Measurements from ENCODE around the gene MTHFD1L. TPM values are rescaled to one million over a fixed set of nuclear protein-coding genes. Genes with fewer than 3 reads are reported as not detected.

The MTHFD1L gene
- total and polyA plus RNA-seq, 9 of the 15 experiments (the other 6 are each of a cell fraction or from before 2014, with no cell fraction given): 20.9 to 128 (median 61.0) TPM

DNA sequence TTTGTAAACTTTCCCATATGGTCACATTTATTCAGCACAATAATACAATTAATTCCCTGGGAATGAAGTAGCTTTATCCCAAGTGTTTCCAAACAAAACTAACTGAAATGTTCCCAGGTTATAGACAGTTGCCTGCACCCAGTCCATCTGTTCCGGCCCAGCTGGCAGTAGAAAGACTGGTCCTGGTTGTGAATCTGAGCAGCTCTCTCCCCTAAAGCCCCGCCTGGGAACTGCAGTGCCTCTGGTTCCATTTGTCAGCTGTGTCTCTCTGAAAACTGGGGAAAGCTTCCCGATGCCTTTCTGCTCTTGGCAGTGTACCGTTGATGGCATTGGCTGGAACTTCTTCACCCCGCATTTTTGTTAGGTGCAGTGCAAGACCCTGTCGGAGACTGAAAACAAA, 8.7 kb downstream of the MTHFD1L start:
- DNase-seq (ENCODE audit: extremely low read depth in 1 of 4, low spot score in 3 of 4): no peak
- Histone ChIP-seq H3K4me3 (no peak overlapping the region), H2AFZ (ENCODE audit: low read depth, low read length) (no peak overlapping the region), H3K27me3 (ENCODE audit: control insufficient read depth in 2 of 2, insufficient read depth in 2 of 2, low read length in 2 of 2) (no peaks in the 10 kb centered on the region), H3K36me3 (ENCODE audit: control insufficient read depth, insufficient read depth, low read length) (peaks cover 57% of the 10 kb centered on the region), H3K9me1 (ENCODE audit: control insufficient read depth, insufficient read depth, low read length) (peaks cover 7% of the 10 kb centered on the region), H3K79me2 (ENCODE audit: control insufficient read depth, insufficient read depth, low read length) (peaks cover 55% of the 10 kb centered on the region), H3K27ac (ENCODE audit: extremely low read depth, low read depth, low read length) (no peak overlapping the region), H4K20me1 (replicated peaks; ENCODE audit: control insufficient read depth, insufficient read depth, low read length) (peaks cover 17% of the 10 kb centered on the region; the same call in 1 of the 2 replicates), H3K4me2 (ENCODE audit: insufficient read depth, low read length) (no peak overlapping the region), H3K9me3 (replicated peaks; ENCODE audit: control insufficient read depth, insufficient read depth, low read depth, low read length) (no peaks in the 10 kb centered on the region), H3K4me1 (replicated peaks in 1 of 2; ENCODE audit: control insufficient read depth in 2 of 2, insufficient read depth in 2 of 2, low read length in 2 of 2) (no peaks in the 10 kb centered on the region), H3K9ac (ENCODE audit: insufficient read depth in 1 of 2, low read depth in 2 of 2, low read length in 2 of 2) (no peak overlapping the region; a peak in 1 of 4 replicates)
- no TSS peak for BruUV-seq (replicated peaks)
- TF ChIP-seq SIN3B (IDR thresholded peaks at IDR 0.05; ENCODE audit: low read depth) (no peak), ZBTB7A (IDR thresholded peaks at IDR 0.05; ENCODE audit: borderline replicate concordance, control insufficient read depth, low read depth, low read length) (no peak), MAFG (tag; conservative IDR thresholded peaks at IDR 0.05) (no peak), KLF6 (CRISPR knock-in tag; IDR thresholded peaks at IDR 0.05; ENCODE audit: borderline replicate concordance) (no peak)
- ATAC-seq: no peak
- in situ Hi-C loops (cut with MboI) (no loop called here), intact Hi-C loops (cut with micrococcal nuclease) (no loop called here)
- 85% methylated on average over 6 of the region's 6 CpGs for WGBS (ENCODE audit: insufficient coverage, low coverage, missing lambda C conversion rate)
- ChIA-PET CTCF (ENCODE audit: low intra/inter-chr PET ratio) (no interaction called here), POLR2A (interaction anchor here (0.6 to 2.5 kb wide), 8 partner anchors 10 to 279 kb away, joined by 3 to 6 read pairs (median 4); no protein-coding TSS in a partner anchor)
- no peak for FAIRE-seq

- CTCF ChIA-PET (ENCODE audit: low intra/inter-chr PET ratio): no interaction called here
- H4K20me1 ChIP-seq (replicated peaks; ENCODE audit: control insufficient read depth, insufficient read depth, low read length): peaks cover 11% of the 10 kb centered on the region; the same call in 1 of the 2 replicates
- no peak overlapping the region for H2AFZ ChIP-seq (ENCODE audit: low read depth, low read length)
- DNase-seq (ENCODE audit: extremely low read depth in 1 of 4, low spot score in 3 of 4) (no peak), FAIRE-seq (peak; percentile 46), ATAC-seq (no peak)
- no peak overlapping the region for H3K4me2 ChIP-seq (ENCODE audit: insufficient read depth, low read length)
- TF ChIP-seq NONO (IDR thresholded peaks at IDR 0.05; ENCODE audit: low read depth in 2 of 2, low read length in 1 of 2) (no peak), CREM (IDR thresholded peaks at IDR 0.05; ENCODE audit: low read depth) (no peak)
- H3K4me3 ChIP-seq: no peak overlapping the region
- H3K79me2 ChIP-seq (ENCODE audit: control insufficient read depth, insufficient read depth, low read length): peaks cover 50% of the 10 kb centered on the region
- 90% methylated on average over 6 of the region's 6 CpGs for WGBS (ENCODE audit: insufficient coverage, low coverage, missing lambda C conversion rate)
- H3K9me1 ChIP-seq (ENCODE audit: control insufficient read depth, insufficient read depth, low read length): no peaks in the 10 kb centered on the region
- BruUV-seq (replicated peaks): no TSS peak
- in situ Hi-C loops (cut with MboI): no loop called here
- POLR2A ChIA-PET: interaction anchor here (0.7 to 2.5 kb wide), 3 partner anchors 11 to 16 kb away, joined by 3 to 6 read pairs (median 4); no protein-coding TSS in a partner anchor
- H3K9me3 ChIP-seq (replicated peaks; ENCODE audit: control insufficient read depth, insufficient read depth, low read depth, low read length): no peaks in the 10 kb centered on the region
- intact Hi-C loops (cut with micrococcal nuclease): no loop called here
- H3K27ac ChIP-seq (ENCODE audit: extremely low read depth, low read depth, low read length): no peak overlapping the region
- no peak overlapping the region for H3K9ac ChIP-seq (ENCODE audit: insufficient read depth in 1 of 2, low read depth in 2 of 2, low read length in 2 of 2)
- H3K36me3 ChIP-seq (ENCODE audit: control insufficient read depth, insufficient read depth, low read length): peaks cover 65% of the 10 kb centered on the region
- H3K27me3 ChIP-seq (ENCODE audit: control insufficient read depth in 2 of 2, insufficient read depth in 2 of 2, low read length in 2 of 2): no peaks in the 10 kb centered on the region
- no peaks in the 10 kb centered on the region for H3K4me1 ChIP-seq (replicated peaks in 1 of 2; ENCODE audit: control insufficient read depth in 2 of 2, insufficient read depth in 2 of 2, low read length in 2 of 2)
Measured at GRCh38 chr6:150875841-150876240, 10.3 kb downstream of the MTHFD1L start.

Data from K562 (cell line).